OCI-LY1 (cell line): ENCODE data around the gene CHMP3.

Source experiments
- H2AFZ ChIP-seq: fragments of 200-600 bp; sonication (generic), shearing (Covaris generic); 2 replicates; pipeline ENCODE4 v1.6.0; 2014; ENCODE audit warnings: antibody characterized with exemption, mild to moderate bottlenecking, low read length
- H3F3A ChIP-seq: fragments of 200-600 bp; sonication (generic), shearing (Covaris generic); 2 replicates; pipeline ENCODE4 v1.6.0; 2014; ENCODE audit warnings: mild to moderate bottlenecking, antibody characterized with exemption, low read length, moderate library complexity; ENCODE audit not compliant: insufficient read depth
- H3K27ac ChIP-seq: fragments of 200-600 bp; sonication (generic); 2 replicates; pipeline ENCODE4 v1.5.1; 2014; ENCODE audit warnings: low read length, mixed run types, mild to moderate bottlenecking, low read depth; ENCODE audit not compliant: poor library complexity, severe bottlenecking
- H3K27me3 ChIP-seq: fragments of 200-600 bp; sonication (generic); 2 replicates; pipeline ENCODE4 v1.6.0; 2014; ENCODE audit warnings: antibody characterized with exemption, mild to moderate bottlenecking, low read length, moderate library complexity; ENCODE audit not compliant: insufficient read depth
- H3K36me3 ChIP-seq: fragments of 200-600 bp; sonication (generic); 2 replicates; pipeline ENCODE4 v1.6.1; 2014; ENCODE audit warnings: mild to moderate bottlenecking, antibody characterized with exemption, low read length, moderate library complexity, mixed read lengths; ENCODE audit not compliant: insufficient read depth
- H3K4me1 ChIP-seq: fragments of 200-600 bp; sonication (generic); 2 replicates; pipeline ENCODE4 v1.5.1; 2014; ENCODE audit warnings: mild to moderate bottlenecking, low read length, moderate library complexity; ENCODE audit not compliant: insufficient read depth, severe bottlenecking
- H3K4me2 ChIP-seq: fragments of 200-600 bp; sonication (generic), shearing (Covaris generic); 2 replicates; pipeline ENCODE4 v1.6.1; 2014; ENCODE audit warnings: low read length
- H3K4me3 ChIP-seq: fragments of 200-600 bp; sonication (generic); 2 replicates; pipeline ENCODE4 v1.5.1; 2014; ENCODE audit warnings: low read length, low read depth, mild to moderate bottlenecking, mixed read lengths; ENCODE audit not compliant: poor library complexity, severe bottlenecking
- H3K79me2 ChIP-seq: fragments of 200-600 bp; shearing (Covaris generic); 2 replicates; pipeline ENCODE4 v1.6.1; 2016; ENCODE audit warnings: mixed run types, low read length, mixed read lengths; ENCODE audit not compliant: insufficient read depth
- H3K9ac ChIP-seq: fragments of 200-600 bp; sonication (generic), shearing (Covaris generic); 2 replicates; pipeline ENCODE4 v1.6.1; 2014; ENCODE audit warnings: mild to moderate bottlenecking, low read length, mixed read lengths
- H3K9me2 ChIP-seq: fragments of 200-600 bp; sonication (generic), shearing (Covaris generic); 2 replicates; pipeline ENCODE4 v1.6.1; 2014; ENCODE audit warnings: low read depth, mild to moderate bottlenecking, low read length, mixed read lengths
- H3K9me3 ChIP-seq: fragments of 200-600 bp; shearing (Covaris generic); 2 replicates; pipeline ENCODE4 v1.6.1; 2014; ENCODE audit warnings: low read length, mixed read lengths
- H4K20me1 ChIP-seq: fragments of 200-600 bp; sonication (generic), shearing (Covaris generic); 2 replicates; pipeline ENCODE4 v1.6.0; 2016; ENCODE audit warnings: mild to moderate bottlenecking, low read length; ENCODE audit not compliant: insufficient read depth
- CTCF ChIP-seq: fragments of 200-600 bp; sonication (generic), shearing (Covaris generic); IDR thresholded peaks from 2 replicates; pipeline ENCODE4 v1.5.1; 2017; ENCODE audit warnings: mild to moderate bottlenecking, antibody characterized with exemption, low read length, moderate library complexity, mixed read lengths
- EZH2 ChIP-seq: fragments of 200-600 bp; sonication (generic), shearing (Covaris generic); IDR thresholded peaks from 2 replicates; pipeline ENCODE4 v1.8.0; 2017; ENCODE audit warnings: borderline replicate concordance, mixed run types, mild to moderate bottlenecking, antibody characterized with exemption, low read length, moderate library complexity, mixed read lengths

The CHMP3 gene

GRCh38 chr2:86476918-86477317 lies 86.3 kb downstream of the CHMP3 start:
- H3K9ac ChIP-seq, result no peak overlapping the region
- H3K9me2 ChIP-seq, result no peaks in the 10 kb centered on the region
- no peaks in the 10 kb centered on the region for H3K27me3 ChIP-seq
- no peaks in the 10 kb centered on the region for H3K79me2 ChIP-seq
- H3K27ac ChIP-seq, result no peak overlapping the region
- peaks cover 96% of the 10 kb centered on the region for H3K36me3 ChIP-seq
- no peaks in the 10 kb centered on the region for H3F3A ChIP-seq
- no peak overlapping the region for H2AFZ ChIP-seq
- H3K4me3 ChIP-seq, result no peak overlapping the region
- H3K9me3 ChIP-seq, result no peaks in the 10 kb centered on the region
- H3K4me1 ChIP-seq, result no peaks in the 10 kb centered on the region
- no peak overlapping the region for H3K4me2 ChIP-seq
- TF ChIP-seq EZH2 (no peak), CTCF (no peak)
- H4K20me1 ChIP-seq, result no peaks in the 10 kb centered on the region

GRCh38 chr2:86476092-86476491 lies 87.2 kb downstream of the CHMP3 start:
- Histone ChIP-seq H3K4me2 (no peak overlapping the region), H4K20me1 (no peaks in the 10 kb centered on the region), H3K36me3 (peaks cover 95% of the 10 kb centered on the region), H3K9ac (no peak overlapping the region), H3K79me2 (no peaks in the 10 kb centered on the region), H3K4me1 (no peaks in the 10 kb centered on the region), H3K27ac (no peak overlapping the region), H3F3A (no peaks in the 10 kb centered on the region), H3K9me3 (no peaks in the 10 kb centered on the region), H3K9me2 (no peaks in the 10 kb centered on the region), H2AFZ (no peak overlapping the region), H3K27me3 (no peaks in the 10 kb centered on the region), H3K4me3 (no peak overlapping the region)
- no peak for TF ChIP-seq CTCF
- TF ChIP-seq EZH2, result no peak

- no peak for TF ChIP-seq EZH2
- no peak for TF ChIP-seq CTCF
- Histone ChIP-seq H3K4me1 (no peaks in the 10 kb centered on the region), H2AFZ (no peak overlapping the region), H4K20me1 (no peaks in the 10 kb centered on the region), H3K9me3 (no peaks in the 10 kb centered on the region), H3K9ac (no peak overlapping the region), H3K4me3 (no peak overlapping the region), H3K9me2 (no peaks in the 10 kb centered on the region), H3K79me2 (no peaks in the 10 kb centered on the region), H3K4me2 (no peak overlapping the region), H3K36me3 (peaks cover 95% of the 10 kb centered on the region), H3K27ac (no peak overlapping the region), H3K27me3 (no peaks in the 10 kb centered on the region), H3F3A (no peaks in the 10 kb centered on the region)
Measured at GRCh38 chr2:86471637-86472036, 91.6 kb downstream of the CHMP3 start.
